Astrocyte of the hippocampus (primary cell): ENCODE results near the gene MBNL2.

ENCODE experiments used
- DNase-seq: peaks from one replicate; pipeline ENCODE4 v3.0.0; 2011; ENCODE audit warnings: low read depth, low spot score

The MBNL2 gene

DNA sequence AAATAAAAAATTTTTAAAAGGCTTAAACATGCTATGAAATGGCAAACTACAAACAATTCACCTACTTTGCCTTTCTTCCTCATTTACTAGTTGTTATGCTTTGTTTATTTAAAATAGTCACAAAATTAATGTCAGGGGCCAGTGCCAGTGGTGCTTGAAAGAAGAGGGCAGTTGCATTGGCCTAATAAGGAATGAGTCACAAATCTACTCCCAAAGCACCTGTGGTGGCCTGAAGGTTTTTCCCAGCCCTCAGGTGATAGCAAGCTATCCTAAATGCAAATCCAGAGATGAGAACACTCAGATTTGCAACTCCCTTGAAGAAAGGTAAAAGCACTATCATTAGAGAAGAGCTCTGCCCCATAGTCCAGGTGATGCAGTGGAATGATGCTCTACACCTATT lies 103.6 kb downstream of the MBNL2 start:
- DNase-seq, result no peak

DNA sequence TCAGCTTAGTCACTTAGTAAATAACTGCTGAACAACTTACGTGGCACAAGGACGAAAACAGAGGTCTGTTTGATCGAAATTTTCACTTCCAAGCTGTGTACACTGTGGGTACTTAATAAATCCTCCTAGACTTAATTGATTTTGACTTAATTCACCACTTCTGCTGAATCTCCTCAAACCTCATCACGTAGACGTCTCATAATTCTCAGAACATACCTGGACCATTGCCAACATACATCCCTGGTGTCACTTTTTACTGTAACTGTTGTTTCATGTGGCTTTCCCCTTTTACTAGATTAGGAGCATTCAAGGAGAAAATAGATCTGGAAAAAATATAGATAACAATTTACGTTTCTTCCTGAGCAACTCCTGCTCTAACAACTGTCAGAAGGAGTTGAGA lies 105.0 kb downstream of the MBNL2 start:
- no peak for DNase-seq

DNA sequence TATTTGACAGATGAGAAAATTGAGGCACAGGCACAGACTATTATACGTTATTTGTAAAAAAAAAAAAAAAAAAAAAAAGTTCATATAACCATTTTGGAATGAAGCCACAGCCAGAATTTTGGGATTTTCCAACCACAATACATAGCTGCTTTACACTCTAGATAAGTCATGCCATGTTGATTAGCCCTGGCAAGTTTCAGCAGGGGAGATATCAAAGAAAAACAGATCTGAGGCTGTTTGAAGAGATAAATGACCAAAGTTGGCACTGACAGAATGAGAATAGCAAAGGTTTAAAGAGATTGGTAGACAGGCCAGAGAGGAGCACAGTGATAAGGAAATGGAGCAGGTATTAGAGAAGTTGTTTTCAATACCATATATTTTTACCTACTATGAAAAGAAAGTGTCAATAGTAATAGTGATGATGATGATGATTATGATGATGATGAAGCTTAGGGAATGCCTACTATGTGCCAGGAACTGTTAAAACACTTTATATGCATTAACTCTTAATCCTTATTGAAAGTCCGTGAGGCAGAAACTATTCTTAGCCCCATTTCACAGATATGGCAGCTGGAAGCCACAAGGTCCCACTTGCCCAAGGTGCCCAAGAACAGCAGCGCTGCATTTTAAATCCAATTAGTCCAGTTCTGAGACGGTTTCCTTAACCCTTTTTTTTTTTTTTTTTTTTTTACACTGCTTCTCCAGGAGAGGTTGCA lies 105.5 kb downstream of the MBNL2 start:
- DNase-seq, result peak; percentile 52

DNA sequence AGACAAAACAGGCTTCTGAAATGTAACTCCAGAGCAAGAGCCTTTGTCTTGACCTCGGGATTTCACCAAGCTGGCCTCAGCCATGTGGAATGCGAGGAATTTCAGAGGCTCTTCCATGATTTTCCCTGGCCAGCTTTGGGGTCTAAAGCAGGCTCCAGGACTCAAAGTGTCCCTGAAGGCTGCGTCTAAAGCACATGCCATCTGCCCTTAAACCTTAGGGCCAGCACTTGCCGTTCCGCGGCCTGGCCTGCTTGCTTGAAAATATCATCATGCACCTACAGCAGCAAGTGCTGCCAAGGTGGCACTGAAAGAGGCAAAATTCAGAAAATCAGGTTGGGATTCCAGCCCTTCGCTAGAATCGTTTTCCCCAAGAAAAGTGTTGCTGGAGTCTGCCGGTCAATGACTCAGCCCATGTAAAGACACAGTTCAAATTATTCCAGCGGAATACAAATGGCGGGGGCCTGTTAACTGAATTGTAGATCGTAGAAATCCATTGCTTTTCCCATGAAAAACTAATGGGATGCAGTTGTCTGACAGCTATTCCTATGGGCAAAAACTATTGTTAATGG lies 106.2 kb downstream of the MBNL2 start:
- peak; percentile 87 for DNase-seq

GRCh38 chr13:97329331-97329730 lies 107.2 kb downstream of the MBNL2 start:
- DNase-seq, result no peak

GRCh38 chr13:97330448-97330847 lies 108.3 kb downstream of the MBNL2 start:
- DNase-seq, result no peak

GRCh38 chr13:97332742-97333141 lies 110.6 kb downstream of the MBNL2 start:
- DNase-seq, result no peak

GRCh38 chr13:97333983-97334382 lies 111.8 kb downstream of the MBNL2 start:
- no peak for DNase-seq

DNA sequence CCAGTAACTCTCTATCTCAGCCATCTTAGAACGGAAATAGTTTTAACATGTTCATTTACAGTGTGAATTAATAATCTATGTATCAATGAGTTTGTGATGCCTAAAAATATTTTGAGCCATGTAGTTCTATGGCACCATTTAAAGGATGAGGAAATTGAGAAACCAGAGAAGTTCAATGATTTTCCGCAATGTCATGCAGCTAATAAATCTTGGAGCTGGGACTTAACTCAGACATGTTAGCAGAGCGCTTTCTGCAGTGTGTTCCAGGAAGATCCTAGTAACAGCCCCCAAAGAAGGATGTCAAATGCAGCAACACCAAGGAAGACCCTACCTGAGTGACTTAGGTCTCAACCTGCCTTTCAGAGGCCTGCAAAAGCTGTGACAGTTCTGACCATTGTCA lies 112.6 kb downstream of the MBNL2 start:
- no peak for DNase-seq

DNA sequence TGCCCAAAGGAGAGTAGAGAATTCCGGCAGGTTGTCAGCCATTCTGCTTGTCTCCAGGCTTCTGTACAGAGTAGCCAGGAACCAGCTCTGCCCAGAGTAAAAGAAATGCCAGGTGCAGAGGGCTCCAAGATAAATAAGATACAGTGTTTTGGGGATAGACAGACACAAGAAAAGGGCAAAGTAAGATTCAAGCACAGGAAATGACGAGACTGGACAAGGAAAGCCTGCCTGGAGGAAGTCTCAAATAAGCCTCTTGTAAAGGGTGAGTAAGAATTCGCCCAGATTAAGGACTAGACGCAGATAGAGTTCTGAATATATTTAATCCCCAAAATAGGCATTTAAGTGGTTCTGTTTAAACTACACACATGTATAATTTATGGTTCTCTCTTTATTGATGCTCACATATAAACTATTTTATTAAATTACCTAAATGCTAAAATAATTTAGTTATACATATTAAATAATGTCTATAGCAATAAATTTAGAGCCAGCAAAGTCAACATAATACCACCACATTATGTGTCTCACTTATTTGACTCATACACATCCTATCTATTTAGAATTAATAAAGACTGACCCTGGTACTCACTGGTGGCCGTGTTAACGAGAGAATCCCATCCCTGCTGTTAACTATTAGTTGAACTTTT lies 113.5 kb downstream of the MBNL2 start:
- DNase-seq, result no peak

DNA sequence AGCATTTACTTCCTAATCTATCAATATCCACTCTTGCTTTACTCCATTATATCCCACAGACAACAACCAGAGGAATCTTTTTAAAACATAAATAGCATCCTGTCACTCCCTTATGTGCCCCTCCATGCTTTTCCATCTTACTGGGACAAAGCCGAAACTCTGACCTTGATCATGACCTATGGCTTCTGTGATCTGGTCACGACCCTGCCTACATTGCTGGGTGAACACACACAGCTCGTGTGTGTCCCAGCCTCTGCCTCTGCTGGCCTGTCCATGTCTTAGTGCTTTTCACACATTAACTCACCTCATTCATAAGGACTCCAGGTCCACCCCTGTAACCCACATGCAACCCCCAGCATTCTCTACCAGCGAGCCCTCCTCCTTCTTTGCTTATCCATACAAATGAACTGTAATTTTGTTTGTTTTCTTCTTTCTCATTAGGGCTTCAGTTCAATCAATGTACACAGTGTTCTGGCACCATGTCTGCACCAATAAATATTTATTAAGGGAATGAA lies 115.9 kb downstream of the MBNL2 start:
- DNase-seq, result no peak

GRCh38 chr13:97338571-97338970 lies 116.4 kb downstream of the MBNL2 start:
- peak; percentile 34 for DNase-seq

GRCh38 chr13:97339019-97339987 lies 117.2 kb downstream of the MBNL2 start:
- DNase-seq, result peak; percentile 35

- no peak for DNase-seq
Observed at GRCh38 chr13:97339988-97340749, 118.0 kb downstream of the MBNL2 start.

DNA sequence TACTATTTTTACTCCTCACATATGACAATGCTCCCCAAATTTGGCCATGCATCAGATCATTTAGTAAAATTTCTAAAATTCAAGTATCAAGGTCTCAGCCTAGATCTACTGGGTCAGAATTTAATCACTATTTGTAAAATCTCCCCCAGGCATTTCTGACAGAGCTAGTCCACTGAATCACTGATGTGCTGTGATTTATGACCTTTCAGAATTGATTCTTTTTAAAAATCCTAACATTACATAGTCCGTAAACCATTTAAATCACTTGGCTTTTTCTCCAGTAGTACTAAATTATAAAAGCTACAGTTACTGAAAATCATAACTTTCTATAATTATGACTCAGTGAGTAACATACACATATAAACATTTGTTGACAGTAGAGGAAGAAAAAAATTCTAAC lies 119.0 kb downstream of the MBNL2 start:
- no peak for DNase-seq

- DNase-seq, result no peak
Observed at GRCh38 chr13:97342136-97342535, 120.0 kb downstream of the MBNL2 start.

- DNase-seq, result no peak
Observed at GRCh38 chr13:97342936-97343335, 120.8 kb downstream of the MBNL2 start.

GRCh38 chr13:97344265-97345175 lies 122.4 kb downstream of the MBNL2 start:
- peak; percentile 80 for DNase-seq

DNA sequence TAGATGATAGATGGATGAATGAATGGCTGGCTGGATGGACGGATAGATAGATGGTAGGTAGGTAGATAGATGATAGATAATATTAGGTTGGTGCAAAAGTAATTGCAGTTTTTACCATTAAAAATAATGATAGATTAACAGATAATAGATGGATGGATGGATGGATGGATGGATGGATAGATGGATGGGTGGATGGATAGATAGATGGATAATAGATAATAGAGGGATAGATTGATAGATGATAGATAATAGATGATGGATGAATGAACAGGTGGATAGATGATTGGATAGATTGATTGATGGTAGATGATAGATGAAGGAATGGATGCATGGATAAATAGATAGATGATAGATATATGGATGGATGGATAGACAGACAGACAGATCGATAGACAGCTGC lies 124.0 kb downstream of the MBNL2 start:
- no peak for DNase-seq
